ENCODE data around the gene PPP4C. TPM values are rescaled to one million over a fixed set of nuclear protein-coding genes. Genes with fewer than 3 reads are reported as not detected.
A peak's percentile ranks its signal among the peaks of the same experiment; 100 is the strongest.

The PPP4C gene
- total RNA-seq, 1 donor from 2014 or later = 141 TPM

DNA sequence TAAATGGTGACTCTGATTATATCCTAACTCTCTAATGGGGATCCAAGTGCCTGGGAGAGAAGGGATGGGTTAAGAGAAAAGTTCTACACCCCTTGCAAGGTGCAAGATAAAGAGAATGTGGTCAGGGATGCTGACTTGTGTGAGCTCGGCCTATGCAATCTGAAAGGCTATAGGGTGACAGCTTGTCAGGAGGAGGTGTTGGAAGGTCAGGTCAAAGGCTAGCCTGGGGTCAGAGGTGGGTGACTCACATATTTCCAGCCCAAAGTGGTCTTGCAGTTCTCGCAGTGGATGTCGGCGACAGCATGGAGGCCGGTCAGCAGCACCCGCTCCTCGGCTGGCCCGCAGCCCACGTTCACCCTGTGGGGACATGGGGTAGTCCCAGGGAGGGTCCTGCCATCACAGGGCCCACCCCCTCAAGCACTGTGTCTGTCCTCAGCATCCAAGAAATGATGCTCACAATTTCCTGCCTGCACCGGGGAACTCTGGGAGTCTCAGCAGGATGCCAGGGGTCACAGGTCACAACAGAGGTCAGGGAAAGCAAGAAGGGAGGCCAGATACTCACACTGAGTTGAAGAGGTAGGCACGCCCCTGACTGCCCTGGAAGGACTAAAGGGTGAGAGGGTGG lies 18.9 kb downstream of the PPP4C start:
- peak overlapping the region; percentile 78 for H3K4me3 Mint-ChIP-seq
- peaks cover 2% of the 10 kb centered on the region for H3K27me3 Mint-ChIP-seq (ENCODE audit: low read depth)
- no peaks in the 10 kb centered on the region for H3K9me3 Mint-ChIP-seq
- peaks cover 9% of the 10 kb centered on the region for H3K36me3 Mint-ChIP-seq (ENCODE audit: low read depth)
- peaks cover 53% of the 10 kb centered on the region for H3K4me1 Mint-ChIP-seq
- H3K27ac Mint-ChIP-seq (ENCODE audit: unreplicated experiment) = peak overlapping the region; percentile 86
- DNase-seq (ENCODE audit: low read depth, low spot score) = peak; percentile 41
- no peak for TF ChIP-seq CTCF (conservative IDR thresholded peaks at IDR 0.05)

- DNase-seq (ENCODE audit: low read depth, low spot score) = no peak
- no peak for TF ChIP-seq CTCF (conservative IDR thresholded peaks at IDR 0.05)
- Mint-ChIP-seq H3K4me1 (peaks cover 48% of the 10 kb centered on the region), H3K9me3 (no peaks in the 10 kb centered on the region), H3K36me3 (ENCODE audit: low read depth) (peaks cover 9% of the 10 kb centered on the region), H3K27me3 (ENCODE audit: low read depth) (no peaks in the 10 kb centered on the region), H3K4me3 (peak overlapping the region; percentile 78), H3K27ac (ENCODE audit: unreplicated experiment) (no peak overlapping the region)
Observed at GRCh38 chr16:30095166-30096078, 19.6 kb downstream of the PPP4C start.

GRCh38 chr16:30096105-30096861 lies 20.5 kb downstream of the PPP4C start, which contains the start of gene YPEL3:
Gene YPEL3, minus strand, starts transcription at chr16:30096213. Its CDS starts 731 bp downstream, at chr16:30095482.
- Mint-ChIP-seq H3K4me3 (peak within 1 kb of the TSS; percentile 78), H3K36me3 (ENCODE audit: low read depth) (peaks cover 9% of the 10 kb centered on the region), H3K4me1 (peaks cover 47% of the 10 kb centered on the region), H3K27ac (ENCODE audit: unreplicated experiment) (peak within 1 kb of the TSS; percentile 92), H3K27me3 (ENCODE audit: low read depth) (no peaks in the 10 kb centered on the region), H3K9me3 (no peaks in the 10 kb centered on the region)
- DNase-seq (ENCODE audit: low read depth, low spot score) = peak; percentile 80
- TF ChIP-seq CTCF (conservative IDR thresholded peaks at IDR 0.05) = no peak

DNA sequence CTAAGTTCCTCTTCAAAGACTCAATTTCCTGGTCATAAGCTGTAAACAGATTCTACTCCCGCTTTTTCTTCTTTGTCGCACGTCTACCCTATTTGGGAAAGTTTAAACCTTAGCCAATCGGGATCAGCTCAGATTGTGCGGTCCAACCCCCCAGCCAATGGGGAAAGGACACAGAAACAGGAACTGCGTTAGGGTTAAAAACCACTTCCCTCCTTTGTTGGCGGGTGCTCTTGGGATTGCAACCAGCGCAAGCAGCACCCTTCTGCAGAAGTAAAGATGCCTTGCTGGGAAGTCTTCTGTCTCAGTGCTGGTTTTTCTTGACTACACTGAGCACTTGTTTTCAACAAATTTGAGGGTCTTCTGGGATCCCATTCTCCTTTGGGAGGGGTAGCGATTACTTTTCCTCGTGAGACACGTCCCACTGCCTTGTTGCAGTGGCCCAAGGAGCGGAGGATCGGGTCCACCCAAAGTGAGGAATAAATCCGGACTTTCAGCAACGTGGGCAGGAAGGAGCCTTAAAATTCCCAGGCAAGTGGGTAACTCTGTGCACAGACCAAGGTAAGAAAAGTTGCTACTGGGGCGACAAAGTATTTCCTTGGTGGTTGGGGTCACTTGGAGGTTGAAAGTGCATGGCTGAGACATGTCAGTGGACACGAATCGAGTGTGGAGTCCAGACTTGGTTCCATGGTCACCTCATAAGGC lies 21.2 kb downstream of the PPP4C start:
- H3K4me1 Mint-ChIP-seq = peaks cover 47% of the 10 kb centered on the region
- H3K27ac Mint-ChIP-seq (ENCODE audit: unreplicated experiment) = peak overlapping the region; percentile 92
- TF ChIP-seq CTCF (conservative IDR thresholded peaks at IDR 0.05) = no peak
- peak overlapping the region; percentile 78 for H3K4me3 Mint-ChIP-seq
- H3K27me3 Mint-ChIP-seq (ENCODE audit: low read depth) = no peaks in the 10 kb centered on the region
- no peaks in the 10 kb centered on the region for H3K9me3 Mint-ChIP-seq
- H3K36me3 Mint-ChIP-seq (ENCODE audit: low read depth) = peaks cover 9% of the 10 kb centered on the region
- no peak for DNase-seq (ENCODE audit: low read depth, low spot score)

- Mint-ChIP-seq H3K9me3 (no peaks in the 10 kb centered on the region), H3K4me3 (no peak overlapping the region), H3K27ac (ENCODE audit: unreplicated experiment) (peak overlapping the region; percentile 30), H3K4me1 (peaks cover 5% of the 10 kb centered on the region), H3K27me3 (ENCODE audit: low read depth) (no peaks in the 10 kb centered on the region), H3K36me3 (ENCODE audit: low read depth) (peaks cover 4% of the 10 kb centered on the region)
- DNase-seq (ENCODE audit: low read depth, low spot score) = no peak
- TF ChIP-seq CTCF (conservative IDR thresholded peaks at IDR 0.05) = no peak
Observed at GRCh38 chr16:30104090-30104489, 28.3 kb downstream of the PPP4C start.
